Measurements from ENCODE around the gene TRIM66. TPM values are rescaled to one million over a fixed set of nuclear protein-coding genes. Genes with fewer than 3 reads are reported as not detected.

The TRIM66 gene
- total and polyA plus RNA-seq, 2 experiments from 2014 or later: 1.0 to 3.3 TPM

- H3K4me3 Mint-ChIP-seq: no peak overlapping the region
- DNase-seq (ENCODE audit: low spot score): no peak
- no peaks in the 10 kb centered on the region for H3K9me3 Mint-ChIP-seq
- H3K4me1 ChIP-seq (ENCODE audit: insufficient read depth): peaks cover 14% of the 10 kb centered on the region; the same call in 1 of the 2 replicates
- no peak overlapping the region for H3K27ac Mint-ChIP-seq
- H4K20me1 ChIP-seq (replicated peaks; ENCODE audit: insufficient read depth): no peaks in the 10 kb centered on the region
- no peak overlapping the region for H3K27ac ChIP-seq (ENCODE audit: low read depth)
- no peaks in the 10 kb centered on the region for H3K79me2 ChIP-seq (replicated peaks; ENCODE audit: insufficient read depth)
- no peak for TF ChIP-seq NANOG (IDR thresholded peaks at IDR 0.05; ENCODE audit: borderline replicate concordance)
- no peak for TF ChIP-seq JUNB (IDR thresholded peaks at IDR 0.05; ENCODE audit: unreplicated experiment)
- no peak for TF ChIP-seq EZH2phosphoT487 (IDR thresholded peaks at IDR 0.05; ENCODE audit: unreplicated experiment)
- TF ChIP-seq CREB1 (CRISPR knock-in tag; IDR thresholded peaks at IDR 0.05; ENCODE audit: low read depth): no peak
- TF ChIP-seq EZH2 (IDR thresholded peaks at IDR 0.05; ENCODE audit: low read depth, unreplicated experiment): no peak
- no peak for TF ChIP-seq ZNF331 (CRISPR knock-in tag; IDR thresholded peaks at IDR 0.05; ENCODE audit: low read depth)
- no peak for TF ChIP-seq ZNF114 (CRISPR knock-in tag; IDR thresholded peaks at IDR 0.05)
- TF ChIP-seq ETS1 (IDR thresholded peaks at IDR 0.05): no peak
- TF ChIP-seq ZNF462 (CRISPR knock-in tag; IDR thresholded peaks at IDR 0.05): no peak
- TF ChIP-seq POLR2AphosphoS5 (IDR thresholded peaks at IDR 0.05; ENCODE audit: low read depth): no peak
- no peak for TF ChIP-seq REST (IDR thresholded peaks at IDR 0.05; ENCODE audit: unreplicated experiment)
- TF ChIP-seq CTCF (conservative IDR thresholded peaks at IDR 0.05; ENCODE audit: low read depth in 2 of 2): no peak
- TF ChIP-seq STAT1 (IDR thresholded peaks at IDR 0.05; ENCODE audit: unreplicated experiment): no peak
- no peaks in the 10 kb centered on the region for H3F3A ChIP-seq (replicated peaks; ENCODE audit: low read depth)
- no peak overlapping the region for H3K4me2 ChIP-seq
- no peaks in the 10 kb centered on the region for H3K27me3 ChIP-seq (ENCODE audit: insufficient read depth)
- H3K9me2 ChIP-seq (ENCODE audit: insufficient read depth): no peaks in the 10 kb centered on the region
- no peak for ATAC-seq
- H3K27me3 Mint-ChIP-seq (ENCODE audit: insufficient read depth, low read depth, poor library complexity): no peaks in the 10 kb centered on the region
- peaks cover 24% of the 10 kb centered on the region for H3K4me1 Mint-ChIP-seq
- no peak overlapping the region for H2AFZ ChIP-seq
- H3K4me3 ChIP-seq: no peak overlapping the region
- H3K36me3 Mint-ChIP-seq (ENCODE audit: low read depth): 0 out of 3 replicates have a peak, but pooled peaks cover 5% of the 10 kb centered on the region
- H3K36me3 ChIP-seq (ENCODE audit: insufficient read depth): no peaks in the 10 kb centered on the region
These were observed 42.8 kb downstream of the TRIM66 start for GRCh38 chr11:8639655-8640054.
